Smooth muscle cell of trachea (primary cell): ENCODE data around the gene FAT4. TPM values are rescaled to one million over a fixed set of nuclear protein-coding genes. Genes with fewer than 3 reads are reported as not detected.

ENCODE experiments used
- total RNA-seq: library from RNA; depleted of rRNA; stranded (reverse); fragments of >200 nt; gene quantifications from 2 replicates; pipeline ENCODE4 v1.2.1, GENCODE V29; 2014

The FAT4 gene
- total RNA-seq, result 18.5 and 23.6 TPM in 2 replicates

DNA sequence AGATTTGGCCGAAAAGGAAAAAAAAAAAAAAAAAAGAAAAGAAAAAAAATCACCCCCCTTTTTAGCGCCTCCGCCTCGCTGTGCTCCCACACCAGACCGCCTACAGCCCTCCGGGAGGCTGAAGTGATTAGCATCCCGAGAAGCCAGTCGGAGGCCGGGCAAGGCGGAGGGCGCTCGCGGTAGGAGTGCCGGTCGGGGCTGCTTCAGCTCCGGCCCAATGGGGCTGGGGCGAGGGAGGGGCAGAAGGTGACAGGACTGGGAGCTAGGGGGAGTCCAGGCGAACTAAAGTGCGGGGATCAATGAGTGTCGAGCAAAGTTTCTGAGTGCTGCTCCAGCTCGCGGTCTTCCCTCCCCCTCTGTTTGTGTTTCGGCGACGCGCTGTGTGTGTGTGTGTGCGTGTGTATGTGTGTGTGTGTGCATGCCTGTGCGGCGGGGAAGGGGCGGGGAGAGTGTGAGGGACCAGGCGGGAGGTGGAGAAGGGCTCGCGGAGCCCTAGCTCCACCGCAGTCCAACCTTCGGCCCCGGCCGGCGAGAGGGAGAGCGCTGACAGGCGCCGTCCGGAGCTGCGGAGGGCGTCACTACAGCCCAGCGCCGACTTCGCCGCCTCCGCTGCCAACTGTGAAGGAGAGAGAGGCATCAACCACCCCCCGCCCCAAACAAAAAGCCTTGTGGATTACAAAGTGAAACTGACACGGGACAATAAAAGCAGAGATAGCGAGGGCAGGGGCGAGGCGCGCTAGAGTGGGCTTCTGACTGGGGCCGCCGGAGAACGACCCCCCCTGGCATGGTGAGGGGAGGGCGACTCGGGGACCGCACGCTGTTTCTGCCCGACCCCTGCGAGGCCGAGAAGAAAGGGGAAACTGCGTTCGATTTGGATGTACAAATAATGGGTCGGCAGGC is at the start of gene FAT4:
Gene FAT4, plus strand, starts transcription at position 280 of the 900 bp plus-strand sequence. CDS start 1,457 bp downstream, outside the sequence.

